GM19023 (cell line): ENCODE measurements around the gene STOML3.

Source experiments
- ATAC-seq: cut with Tn5 transposase; IDR thresholded peaks from one replicate; pipeline ENCODE4 v1.9.1; 2021; ENCODE audit warnings: mild to moderate bottlenecking, moderate library complexity; ENCODE audit not compliant: unreplicated experiment

STOML3 gene

DNA sequence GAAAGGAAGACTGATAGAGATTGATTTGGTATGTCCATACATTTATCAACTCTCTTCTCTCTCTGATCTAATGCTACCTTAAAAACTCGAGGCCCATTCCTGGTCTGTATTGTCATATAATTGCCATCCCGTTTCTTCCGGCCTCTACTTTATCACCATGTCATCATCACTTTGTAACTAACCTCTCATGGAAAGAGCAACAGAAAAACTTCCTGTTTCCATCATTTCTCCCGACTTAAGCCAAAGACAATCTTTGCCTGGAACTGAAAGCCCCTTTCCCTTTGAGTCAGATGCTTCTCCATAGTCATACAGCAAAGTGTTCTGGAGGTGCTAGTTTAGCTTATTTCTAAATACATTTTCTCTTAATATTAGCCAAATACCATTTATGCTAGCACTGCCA lies 2.8 kb upstream of the STOML3 start:
- no peak for ATAC-seq

DNA sequence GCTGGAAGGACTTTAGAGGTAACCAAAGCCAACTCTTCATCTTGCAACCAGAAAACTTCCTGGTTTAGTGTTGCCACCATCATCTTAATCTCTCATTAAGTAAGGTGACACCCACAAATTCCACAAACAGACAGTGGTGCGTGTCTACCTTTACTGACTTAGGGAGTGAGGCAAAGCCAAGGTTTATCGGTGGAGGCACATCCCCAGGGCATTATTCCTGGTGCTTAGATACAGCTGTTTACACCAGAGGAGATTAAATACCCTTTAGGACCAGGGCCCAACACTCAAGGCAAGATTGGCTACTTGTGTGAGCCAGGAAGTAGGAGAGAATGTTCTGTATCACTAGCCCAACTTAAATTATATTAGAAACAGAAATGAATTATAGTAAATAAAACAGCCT lies 9.5 kb downstream of the STOML3 start:
- no peak for ATAC-seq

DNA sequence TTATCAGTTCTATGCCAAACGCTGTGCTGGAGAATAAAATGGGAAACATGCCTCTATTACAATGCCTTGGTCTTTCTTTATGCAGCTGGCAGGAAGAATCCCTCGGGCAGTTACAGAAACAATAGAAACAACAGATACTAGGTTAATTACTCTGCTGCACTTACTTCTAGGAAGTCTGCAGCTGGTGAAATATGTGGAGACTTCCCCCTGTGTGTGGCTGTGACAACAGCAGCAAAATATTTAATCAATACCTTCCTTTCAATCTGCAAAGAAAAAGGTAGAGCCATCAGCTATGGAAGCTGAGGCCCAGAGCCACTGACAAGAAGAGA lies 9.9 kb downstream of the STOML3 start:
- ATAC-seq: no peak

DNA sequence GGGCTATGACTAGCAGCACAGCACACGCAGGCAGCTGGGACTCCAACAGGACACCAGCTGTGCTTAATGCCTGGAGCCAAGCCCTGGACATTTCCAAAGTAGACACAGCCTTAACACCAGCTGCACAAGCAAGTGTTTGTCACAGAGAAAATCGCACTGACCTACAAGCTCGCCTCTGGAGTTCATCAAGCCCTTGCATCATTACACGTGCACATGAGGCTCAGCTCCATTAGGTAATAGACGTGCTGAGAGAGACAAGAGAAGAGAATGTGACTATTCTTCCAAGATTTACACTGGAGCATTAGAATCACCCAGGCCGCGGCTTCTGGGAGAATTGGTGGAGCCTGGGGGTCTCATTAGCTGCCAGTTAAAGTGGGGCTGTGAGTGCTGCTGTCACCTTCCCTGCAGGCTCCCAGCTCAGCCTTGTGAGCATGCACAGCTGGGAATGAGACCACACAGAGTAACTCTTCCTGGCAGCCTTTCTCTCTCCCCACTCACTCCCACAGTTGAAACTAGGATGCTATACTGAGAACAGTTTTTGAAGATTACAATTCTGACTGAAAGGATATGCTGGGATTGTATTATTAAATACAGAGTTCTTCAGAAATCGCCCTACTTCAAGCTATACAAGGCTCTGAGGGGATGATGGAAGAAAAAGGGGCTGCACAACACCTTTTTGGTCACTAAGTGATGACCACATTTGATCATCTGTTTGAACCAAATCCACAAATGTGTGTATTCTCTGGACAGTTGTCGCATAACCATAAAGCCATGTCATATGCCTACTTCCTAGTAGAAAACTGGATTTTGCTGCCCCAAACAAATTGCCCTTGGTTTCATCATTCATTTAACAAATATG lies 10.5 kb downstream of the STOML3 start:
- no peak for ATAC-seq

DNA sequence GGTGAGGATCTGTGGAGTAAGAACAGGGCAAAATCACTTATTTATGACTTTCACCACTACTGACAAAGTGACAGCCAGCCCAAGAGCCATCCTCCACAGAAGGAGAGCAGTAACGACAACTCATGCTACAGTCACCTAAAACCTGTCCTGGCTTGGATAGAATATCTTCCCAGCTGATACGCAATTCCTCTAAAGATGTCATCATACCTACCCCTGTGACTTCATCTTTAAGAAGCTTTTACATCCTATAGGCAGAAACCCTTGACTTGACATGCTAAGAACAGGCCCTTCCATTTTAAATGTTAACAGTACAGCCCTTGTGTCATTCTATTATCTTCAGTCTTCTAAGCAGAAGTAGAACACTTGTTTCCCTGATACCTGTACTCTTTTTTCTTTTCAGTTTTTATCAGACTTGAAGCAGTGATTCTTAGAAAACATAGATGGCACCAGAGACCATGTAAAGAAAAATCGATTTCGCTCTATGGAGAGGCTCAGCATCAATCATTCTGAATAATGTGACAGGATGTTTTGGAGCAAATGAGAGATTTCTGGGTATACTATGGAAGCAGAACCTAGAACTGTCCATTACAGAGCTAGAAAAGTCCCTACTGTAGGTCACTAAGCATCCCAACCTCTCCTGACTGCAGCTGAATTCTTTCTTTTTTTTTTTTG lies 20.1 kb downstream of the STOML3 start:
- ATAC-seq: no peak

DNA sequence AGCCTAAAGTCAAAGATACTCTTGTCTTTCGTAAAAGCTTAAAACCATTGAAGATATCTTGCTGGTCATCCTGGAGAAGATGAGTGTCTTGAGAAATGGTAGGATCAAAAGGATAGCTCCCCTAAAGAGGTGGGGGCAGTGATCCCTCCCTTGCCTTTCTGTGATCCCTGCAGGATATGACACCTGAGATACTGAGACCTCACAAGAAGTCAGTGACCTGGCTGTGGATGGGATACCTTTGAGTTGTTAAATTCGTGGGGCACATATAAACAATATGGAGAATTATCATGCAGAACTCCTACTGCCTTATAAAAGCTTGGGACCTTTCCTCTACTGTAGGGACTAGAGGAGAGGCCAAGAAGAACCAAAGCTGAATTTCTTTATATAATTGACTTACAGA lies 21.4 kb downstream of the STOML3 start:
- ATAC-seq: no peak

DNA sequence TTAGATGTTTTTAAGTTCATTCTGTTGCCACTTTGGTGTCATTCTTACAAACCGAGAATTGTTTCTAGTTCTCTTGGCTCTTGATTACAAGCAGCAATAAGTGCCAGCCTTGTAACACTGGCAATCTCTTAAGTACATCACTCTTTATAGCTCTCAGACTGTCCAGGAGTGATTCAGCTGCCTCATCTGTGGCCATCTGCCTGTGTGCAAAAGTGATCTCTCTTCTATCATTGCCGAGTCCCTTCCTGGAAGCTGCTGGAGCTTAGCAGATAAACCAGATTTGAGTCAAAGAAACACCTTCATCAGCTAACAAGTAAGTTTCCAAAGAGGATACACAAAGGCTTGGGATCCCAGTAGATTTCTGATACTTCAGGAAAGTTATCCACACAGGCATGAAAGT lies 23.2 kb downstream of the STOML3 start:
- no peak for ATAC-seq

DNA sequence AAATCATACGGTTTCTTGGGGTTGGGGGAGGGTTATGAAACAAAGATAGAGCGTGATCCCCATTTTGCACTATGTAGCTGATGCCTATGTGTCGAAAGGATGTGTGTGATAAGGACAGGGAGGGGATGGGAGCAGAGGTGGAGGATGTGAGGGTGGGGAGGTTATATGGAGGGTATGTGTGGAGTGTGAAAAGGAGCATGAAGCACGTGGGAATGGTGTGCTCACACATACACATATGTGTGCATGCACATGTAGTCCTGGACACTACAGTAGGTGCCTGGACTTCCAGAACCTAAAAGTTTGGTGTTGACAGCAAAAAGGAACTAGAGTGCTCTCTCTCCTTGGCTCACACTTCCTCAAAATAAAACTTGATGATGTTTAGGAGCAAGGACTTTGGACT lies 25.4 kb downstream of the STOML3 start:
- no peak for ATAC-seq

DNA sequence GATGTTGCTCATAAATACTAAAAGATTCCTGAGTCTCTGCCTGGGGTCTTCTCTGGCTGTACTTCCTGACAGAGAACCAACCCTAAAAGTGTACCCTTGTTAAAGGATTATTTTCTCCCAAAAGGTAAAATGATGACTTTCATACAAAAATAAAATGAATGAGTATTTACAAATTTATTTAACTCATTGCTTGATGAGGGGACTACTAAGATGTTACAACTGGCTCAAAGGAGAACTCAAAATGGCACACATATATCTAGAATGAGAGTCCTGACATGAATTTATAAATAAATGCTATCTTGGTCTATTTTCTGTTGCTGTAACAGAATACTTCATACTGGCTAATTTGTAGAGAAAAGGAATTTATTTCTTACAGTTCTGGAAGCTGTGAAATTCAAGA lies 30.5 kb downstream of the STOML3 start:
- ATAC-seq: no peak

DNA sequence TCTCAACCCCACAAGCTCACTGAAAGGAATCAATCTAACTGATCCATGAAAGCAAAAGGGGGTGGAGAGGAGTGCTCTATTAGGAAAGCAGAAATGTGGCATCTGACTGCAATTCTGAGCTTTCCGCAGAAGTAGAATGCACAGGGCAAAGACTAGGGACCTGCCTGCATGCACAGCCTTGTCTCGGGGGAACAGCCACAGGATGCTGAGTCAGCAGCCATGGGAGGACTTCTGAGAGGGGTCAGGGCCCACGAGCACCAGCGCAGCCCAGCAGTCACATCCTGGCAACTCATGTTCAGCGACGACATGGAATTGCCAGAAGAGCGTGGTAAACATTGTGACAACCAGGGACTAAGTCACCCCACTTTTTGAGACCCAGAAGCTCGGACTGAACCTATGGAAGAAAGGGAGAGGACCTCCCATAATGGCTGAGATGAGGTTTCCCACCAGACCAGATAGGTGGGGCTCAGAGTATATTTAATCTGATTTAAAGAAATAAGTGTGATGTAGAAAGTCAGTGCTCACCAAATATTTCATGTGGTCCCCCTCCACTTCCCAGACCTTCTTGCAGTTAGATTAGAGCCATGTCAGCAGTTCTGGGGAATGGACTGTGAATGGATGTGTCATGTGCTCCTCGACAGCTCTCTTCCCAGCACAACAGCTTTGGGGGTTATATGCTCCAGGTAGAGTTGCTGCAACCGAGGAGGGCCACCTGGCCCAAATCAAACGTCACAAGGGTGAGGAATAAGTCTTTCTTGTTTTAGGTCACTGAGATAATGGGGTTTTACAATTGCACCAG lies 32.6 kb downstream of the STOML3 start:
- no peak for ATAC-seq

DNA sequence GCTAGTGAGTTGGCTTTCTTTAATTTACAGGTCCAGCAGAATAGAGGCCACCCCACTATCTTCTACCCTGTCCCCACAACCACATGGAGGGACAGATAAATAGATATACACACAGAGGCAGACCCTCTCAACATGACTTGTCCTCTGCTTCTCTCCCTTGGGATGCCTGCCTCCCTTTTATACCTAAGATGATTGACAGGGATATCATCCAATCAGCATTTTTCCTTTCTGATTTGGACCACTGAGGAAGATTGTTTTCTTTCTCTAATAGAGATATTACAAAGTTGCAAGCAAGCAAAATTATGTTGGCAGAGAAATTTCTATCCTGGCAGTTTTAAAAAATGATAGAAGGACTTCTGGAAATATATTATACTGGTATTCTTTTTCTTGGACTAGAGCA lies 35.8 kb downstream of the STOML3 start:
- ATAC-seq: no peak

DNA sequence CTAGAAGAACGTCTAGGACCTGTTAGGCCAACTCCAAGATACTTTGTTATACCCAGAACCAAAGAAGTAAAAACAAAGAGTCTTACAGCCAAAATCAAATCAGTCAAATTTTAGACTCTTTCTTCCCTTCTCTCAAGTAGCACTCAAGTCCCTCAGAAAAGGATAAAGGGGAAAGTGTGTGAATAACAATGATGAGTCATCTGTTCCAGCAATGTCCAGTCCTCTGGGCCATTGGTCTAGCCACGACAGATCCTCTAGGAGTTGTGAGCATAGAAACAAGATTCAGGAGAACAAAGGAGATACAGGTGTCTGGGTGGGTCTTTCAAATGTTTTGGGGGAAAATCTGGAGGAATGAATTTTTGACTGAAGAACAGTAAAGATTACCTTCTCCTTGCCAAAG lies 36.3 kb downstream of the STOML3 start:
- no peak for ATAC-seq

DNA sequence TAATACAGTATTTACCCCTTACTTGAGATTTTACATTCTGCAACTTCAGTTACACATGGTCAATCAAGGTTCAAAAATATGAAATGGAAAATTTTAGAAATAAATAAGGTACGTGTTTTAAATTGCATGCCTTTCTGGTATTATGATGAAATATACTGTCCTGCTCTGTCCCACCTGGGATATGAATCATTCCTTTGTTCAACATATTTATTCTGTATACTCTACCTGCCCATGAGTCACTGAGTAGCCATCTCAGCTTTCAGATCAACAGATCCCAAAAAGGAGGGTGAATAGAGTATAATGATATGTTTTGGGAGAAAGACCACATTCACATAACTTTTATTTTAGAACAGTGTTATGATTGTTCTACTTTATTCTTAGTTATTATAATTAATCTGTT lies 37.8 kb downstream of the STOML3 start:
- ATAC-seq: no peak

DNA sequence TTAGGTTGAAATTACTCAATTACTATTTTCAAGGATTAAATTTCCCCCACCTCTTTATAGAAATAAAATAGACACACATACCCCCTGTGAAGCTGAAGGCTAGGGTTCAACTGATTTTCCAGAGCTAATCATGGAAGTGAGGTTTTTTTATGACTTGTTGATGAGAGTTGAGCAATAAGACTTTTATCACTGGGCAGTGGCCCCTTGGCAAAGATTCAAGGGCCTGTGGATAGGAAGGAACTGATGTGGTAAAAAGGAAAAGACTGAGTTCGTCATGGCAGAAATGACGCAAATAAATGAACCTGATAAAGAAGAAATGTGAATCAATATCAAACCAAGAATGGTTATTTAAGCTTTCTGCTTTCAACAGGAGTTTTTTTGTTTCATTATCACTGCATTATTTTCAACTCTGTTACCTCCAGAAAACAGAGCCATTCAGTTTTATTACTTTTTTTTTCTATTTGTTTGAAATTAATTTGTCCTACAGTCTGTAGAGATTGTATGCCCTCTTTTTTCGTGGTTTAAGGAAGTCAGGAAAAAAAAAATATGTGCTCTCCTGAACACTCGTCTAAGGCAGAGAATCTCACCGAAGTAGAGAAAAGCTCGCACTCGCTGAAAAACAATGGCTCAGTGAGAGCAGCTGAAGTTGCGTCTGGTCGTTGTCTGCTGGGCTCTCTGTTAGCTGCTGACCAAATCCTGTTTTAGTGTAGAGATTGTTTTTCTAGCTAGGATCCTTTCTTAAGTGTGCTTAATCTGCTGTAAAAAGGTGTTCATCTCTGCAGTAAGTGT lies 38.9 kb downstream of the STOML3 start:
- ATAC-seq: no peak

DNA sequence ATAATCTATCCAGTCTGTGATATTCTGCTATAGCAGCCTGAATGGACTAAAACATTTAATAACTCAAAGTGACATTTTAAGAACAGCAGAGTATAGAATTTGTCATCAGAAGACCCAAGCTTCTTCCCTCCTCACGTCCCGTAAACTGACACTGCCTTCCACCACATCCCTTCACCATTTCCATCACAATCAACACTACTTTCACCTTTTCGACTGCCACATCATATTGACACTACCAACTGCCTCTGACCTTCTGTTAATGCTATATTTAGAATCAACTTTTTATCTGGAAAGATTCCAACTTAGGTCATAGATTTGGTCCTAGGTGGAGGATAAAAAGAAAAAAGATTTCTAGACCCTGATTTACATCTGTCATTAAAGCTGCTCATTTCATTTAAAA lies 39.6 kb downstream of the STOML3 start:
- no peak for ATAC-seq

DNA sequence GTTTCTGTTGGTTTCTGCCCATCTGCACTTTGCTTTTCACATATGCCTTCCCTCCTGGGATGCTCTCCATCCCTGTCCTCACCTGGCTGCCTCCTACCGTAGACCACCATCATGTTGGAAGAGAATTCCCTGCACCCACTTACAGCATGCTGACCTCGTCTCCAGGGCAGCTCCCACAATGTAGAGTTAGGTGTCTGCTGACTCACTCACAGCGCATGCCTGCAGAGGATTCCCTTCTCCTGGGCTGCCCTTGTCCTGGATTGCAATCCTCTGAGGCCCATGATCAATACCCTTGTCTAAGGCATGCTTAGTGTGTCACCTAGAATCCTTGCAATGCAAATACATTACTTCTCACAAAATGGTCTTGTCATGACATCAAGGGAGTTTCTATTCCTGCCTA lies 43.6 kb downstream of the STOML3 start:
- no peak for ATAC-seq

DNA sequence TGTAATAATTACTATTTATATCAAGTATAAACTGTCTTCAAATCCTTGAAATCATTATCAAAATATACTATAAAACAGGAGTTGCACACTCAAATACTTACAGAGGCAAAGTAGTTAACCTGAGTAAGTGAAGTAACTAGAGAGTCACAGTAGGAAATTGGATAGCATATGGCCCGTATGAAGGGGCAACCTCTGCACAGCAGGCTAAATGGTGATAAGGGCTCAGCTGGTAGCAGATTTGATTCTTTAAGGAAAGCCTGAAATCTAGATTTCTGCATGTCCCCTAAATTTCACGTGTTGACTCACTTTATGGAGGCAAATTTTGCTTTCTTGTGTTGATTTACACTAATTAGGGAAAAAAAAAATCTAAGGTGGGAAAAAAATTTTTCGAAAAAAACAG lies 46.4 kb downstream of the STOML3 start:
- no peak for ATAC-seq

DNA sequence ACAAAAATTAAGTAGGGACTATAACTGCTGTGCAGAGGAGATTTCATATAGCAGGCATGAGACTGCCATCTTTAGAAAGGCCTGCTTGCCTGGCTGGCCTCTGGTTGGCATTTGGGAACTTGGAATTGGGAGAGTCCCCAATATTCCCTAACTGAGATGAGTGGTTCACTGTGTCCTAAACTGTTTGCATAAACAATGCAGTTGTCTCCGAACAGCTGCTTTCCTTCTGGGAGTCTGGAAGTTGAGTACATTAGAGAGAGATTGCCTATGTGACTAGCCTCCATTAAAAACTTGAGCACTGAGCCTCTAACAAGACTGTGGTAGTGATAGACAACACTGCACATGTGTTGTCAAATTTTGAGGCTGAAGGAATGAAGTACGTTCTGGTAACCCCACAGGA lies 47.4 kb downstream of the STOML3 start:
- ATAC-seq: no peak

DNA sequence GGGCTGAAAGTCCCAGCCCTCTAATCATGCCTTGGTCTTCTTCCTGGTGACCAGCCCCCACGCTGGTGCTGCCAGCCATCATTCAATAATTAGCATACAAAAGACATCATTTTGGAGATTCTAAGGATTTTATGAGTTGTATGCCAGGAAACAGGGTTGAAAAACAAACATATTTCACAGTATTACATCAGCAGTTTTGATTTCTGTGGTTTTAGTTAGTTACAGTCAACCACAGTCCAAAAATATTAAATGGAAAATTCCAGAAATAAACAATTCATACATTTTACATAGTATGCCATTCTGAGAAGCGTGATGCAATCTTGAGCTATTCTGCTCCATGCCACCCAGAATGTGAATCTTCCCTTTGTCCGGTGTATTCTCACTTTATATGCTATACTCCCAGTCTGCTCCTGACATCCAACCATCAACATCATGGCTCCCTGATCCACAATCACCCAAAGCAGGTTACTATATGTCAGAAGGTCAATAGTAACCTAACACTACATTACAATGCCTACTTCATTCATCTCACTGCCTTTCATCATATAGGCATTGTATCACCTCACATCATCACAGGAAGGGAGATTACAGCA lies 49.2 kb downstream of the STOML3 start:
- no peak for ATAC-seq

DNA sequence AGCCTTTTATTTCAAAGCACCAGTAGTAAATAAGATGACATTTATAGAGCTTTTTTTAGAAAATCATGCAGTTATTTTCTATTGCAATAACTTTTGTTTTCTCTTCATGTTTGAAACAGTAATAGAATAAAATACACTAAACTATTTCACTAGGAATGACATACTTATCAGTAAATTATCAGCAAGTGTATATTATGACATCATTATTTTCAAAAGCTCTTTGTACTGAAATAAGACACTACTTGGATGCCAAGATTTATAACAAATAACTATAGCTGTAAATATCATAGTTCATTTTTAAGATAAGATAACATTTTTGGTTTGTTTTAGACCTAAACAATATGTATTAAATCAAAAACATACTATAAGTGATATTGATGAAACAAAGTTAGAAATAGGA lies 56.8 kb downstream of the STOML3 start:
- no peak for ATAC-seq

DNA sequence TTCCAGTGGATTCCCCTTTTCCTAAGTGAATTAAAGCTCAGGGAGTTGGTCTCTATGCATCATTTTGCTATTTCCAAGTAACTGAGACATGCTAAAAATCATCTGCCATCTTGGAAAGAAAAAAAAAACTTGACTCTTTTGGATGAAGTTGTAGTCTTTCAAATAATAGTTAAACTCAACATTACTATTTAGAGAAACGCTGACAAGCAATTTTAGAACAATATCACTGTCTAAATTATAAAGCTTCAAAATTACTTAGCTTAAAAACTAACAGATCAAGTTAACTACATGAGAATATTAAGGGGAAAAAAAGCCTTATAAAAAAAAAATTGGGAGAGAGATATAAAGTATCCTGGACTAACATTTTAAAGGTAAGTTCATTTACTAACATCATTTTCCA lies 68.5 kb downstream of the STOML3 start:
- no peak for ATAC-seq
